SU-DHL-6 (cell line): ENCODE measurements around the gene LPGAT1.

Source experiments
- H2AFZ ChIP-seq: fragments of 200-600 bp; sonication (generic); 2 replicates; pipeline ENCODE4 v1.6.1; 2014; ENCODE audit warnings: low read depth, mild to moderate bottlenecking, moderate library complexity, mixed read lengths, antibody characterized with exemption, low read length; ENCODE audit not compliant: severe bottlenecking
- H3F3A ChIP-seq: fragments of 200-600 bp; shearing (Covaris generic); 2 replicates; pipeline ENCODE4 v1.6.0; 2016; ENCODE audit warnings: antibody characterized with exemption, mild to moderate bottlenecking; ENCODE audit not compliant: insufficient read depth
- H3K27ac ChIP-seq: fragments of 200-600 bp; sonication (generic); 2 replicates; pipeline ENCODE4 v1.5.1; 2016; ENCODE audit warnings: low read depth, mild to moderate bottlenecking, low read length, moderate library complexity, mixed read lengths
- H3K27me3 ChIP-seq: fragments of 200-600 bp; sonication (generic), shearing (Covaris generic); 2 replicates; pipeline ENCODE4 v1.6.0; 2014; ENCODE audit warnings: mild to moderate bottlenecking, low read length
- H3K36me3 ChIP-seq: fragments of 200-600 bp; sonication (generic); 2 replicates; pipeline ENCODE4 v1.6.1; 2014; ENCODE audit warnings: mild to moderate bottlenecking, low read length, mixed read lengths
- H3K4me2 ChIP-seq: fragments of 300-600, 200-600 bp; shearing (Covaris generic), sonication (generic); 2 replicates; pipeline ENCODE4 v1.6.0; 2014; ENCODE audit warnings: low read length, low read depth, mild to moderate bottlenecking; ENCODE audit not compliant: poor library complexity, severe bottlenecking
- H3K4me3 ChIP-seq: fragments of 200-600 bp; sonication (generic); 2 replicates; pipeline ENCODE4 v1.5.1; 2014; ENCODE audit warnings: antibody characterized with exemption, low read length, mild to moderate bottlenecking, mixed read lengths; ENCODE audit not compliant: insufficient read depth, poor library complexity, severe bottlenecking
- H3K79me2 ChIP-seq: fragments of 200-600 bp; sonication (generic); 2 replicates; pipeline ENCODE4 v1.6.1; 2014; ENCODE audit warnings: mild to moderate bottlenecking, low read length, moderate library complexity; ENCODE audit not compliant: insufficient read depth
- H3K9ac ChIP-seq: fragments of 200-600 bp; sonication (generic); 2 replicates; pipeline ENCODE4 v1.7.0; 2014; ENCODE audit warnings: mild to moderate bottlenecking, low read length
- H3K9me2 ChIP-seq: fragments of 200-600 bp; sonication (generic); replicated peaks from 2 replicates; pipeline ENCODE4 v1.6.1; 2014; ENCODE audit warnings: low read length; ENCODE audit not compliant: insufficient read depth
- H3K9me3 ChIP-seq: fragments of 200-600 bp; sonication (generic); 2 replicates; pipeline ENCODE4 v1.6.1; 2014; ENCODE audit warnings: low read length, mixed read lengths; ENCODE audit not compliant: insufficient read depth
- H4K20me1 ChIP-seq: fragments of 200-600 bp; sonication (generic); 2 replicates; pipeline ENCODE4 v1.6.1; 2014; ENCODE audit warnings: low read depth, mild to moderate bottlenecking, antibody characterized with exemption, low read length, moderate library complexity, mixed read lengths
- CTCF ChIP-seq: fragments of 200-600 bp; sonication (generic); IDR thresholded peaks from one replicate; pipeline ENCODE4 v1.5.1; 2017; ENCODE audit warnings: antibody characterized with exemption, mild to moderate bottlenecking, low read length, moderate library complexity; ENCODE audit not compliant: insufficient read depth, poor library complexity, severe bottlenecking
- EZH2phosphoT487 ChIP-seq: fragments of 200-600 bp; sonication (generic), shearing (Covaris generic); conservative IDR thresholded peaks from 2 replicates; pipeline ENCODE4 v1.6.1; 2018; ENCODE audit warnings: mild to moderate bottlenecking, antibody characterized with exemption, low read length, moderate library complexity, mixed read lengths

LPGAT1 gene

DNA sequence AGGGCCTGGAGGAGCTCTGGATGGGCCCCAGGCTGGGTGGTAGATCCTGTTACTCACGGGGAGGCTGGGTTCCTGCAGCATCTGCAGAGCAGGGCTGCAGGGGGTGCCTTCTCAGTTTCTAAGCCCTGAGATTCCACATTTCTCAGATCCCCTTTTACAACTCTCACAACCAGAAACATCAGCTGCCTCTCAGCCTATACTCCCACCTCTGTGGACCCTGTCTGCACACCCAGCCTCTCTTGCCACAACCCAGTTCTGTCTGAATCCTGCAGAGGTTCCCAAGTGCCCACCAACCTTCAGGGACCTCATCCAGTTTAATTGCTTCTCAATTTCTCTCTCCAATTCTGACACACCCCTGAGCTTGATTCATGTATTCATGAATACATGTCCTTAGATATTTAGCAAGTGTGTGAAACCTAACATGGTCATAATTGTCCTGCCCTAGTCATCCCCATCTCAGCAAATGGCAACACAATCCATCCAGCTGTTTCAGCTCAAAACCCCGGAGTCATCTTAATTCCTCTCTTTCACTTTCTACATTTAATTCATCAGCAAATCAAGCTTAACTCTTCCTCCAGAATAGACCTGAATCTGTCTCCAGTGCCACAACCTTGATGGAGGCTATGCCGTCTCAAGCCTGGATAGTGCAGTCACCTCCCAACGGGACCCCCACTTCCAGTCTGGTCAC lies 98.1 kb downstream of the LPGAT1 start:
- no peak for TF ChIP-seq EZH2phosphoT487
- no peak for TF ChIP-seq CTCF
- H3K9me3 ChIP-seq = no peaks in the 10 kb centered on the region
- no peak overlapping the region for H3K27ac ChIP-seq
- no peak overlapping the region for H3K4me2 ChIP-seq
- no peak overlapping the region for H3K4me3 ChIP-seq
- H3K27me3 ChIP-seq = no peaks in the 10 kb centered on the region
- no peaks in the 10 kb centered on the region for H3F3A ChIP-seq
- no peaks in the 10 kb centered on the region for H4K20me1 ChIP-seq
- no peaks in the 10 kb centered on the region for H3K36me3 ChIP-seq
- no peak overlapping the region for H3K9ac ChIP-seq
- no peaks in the 10 kb centered on the region for H3K9me2 ChIP-seq
- H2AFZ ChIP-seq = no peak overlapping the region
- no peaks in the 10 kb centered on the region for H3K79me2 ChIP-seq

- no peak overlapping the region for H2AFZ ChIP-seq
Observed at GRCh38 chr1:211731456-211732292, 98.9 kb downstream of the LPGAT1 start.

DNA sequence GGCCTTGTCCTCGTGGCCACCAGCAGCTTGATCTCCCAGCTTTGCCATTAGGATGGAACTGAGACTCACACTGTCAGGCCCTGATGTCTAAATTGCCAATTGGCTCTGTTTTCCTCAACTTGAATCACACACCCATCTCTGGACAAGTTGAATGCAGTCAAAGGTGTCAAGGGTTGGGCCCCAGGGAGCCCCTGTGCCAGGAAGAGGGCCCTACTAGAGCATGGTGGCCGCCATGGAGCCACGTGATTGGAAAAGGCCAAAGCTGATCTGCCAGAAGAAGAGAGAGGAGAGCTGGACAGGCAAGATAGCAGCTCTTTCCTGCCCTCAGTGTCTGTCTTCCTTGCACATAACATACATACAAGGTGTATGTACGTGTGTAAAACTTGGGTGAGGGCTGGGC lies 100.2 kb downstream of the LPGAT1 start:
- H3K36me3 ChIP-seq = no peaks in the 10 kb centered on the region
- no peak overlapping the region for H2AFZ ChIP-seq
- no peaks in the 10 kb centered on the region for H3K79me2 ChIP-seq
- TF ChIP-seq CTCF (no peak), EZH2phosphoT487 (no peak)
- H3F3A ChIP-seq = no peaks in the 10 kb centered on the region
- no peaks in the 10 kb centered on the region for H3K9me2 ChIP-seq
- no peak overlapping the region for H3K27ac ChIP-seq
- no peaks in the 10 kb centered on the region for H3K9me3 ChIP-seq
- H3K4me3 ChIP-seq = no peak overlapping the region
- no peak overlapping the region for H3K9ac ChIP-seq
- H3K4me2 ChIP-seq = no peak overlapping the region
- no peaks in the 10 kb centered on the region for H4K20me1 ChIP-seq
- no peaks in the 10 kb centered on the region for H3K27me3 ChIP-seq

More at GRCh38 chr1:211731456-211732292, 98.9 kb downstream of the LPGAT1 start:
- Histone ChIP-seq H3K9me2 (no peaks in the 10 kb centered on the region), H3K27ac (no peak overlapping the region), H3K9me3 (no peaks in the 10 kb centered on the region), H3K36me3 (no peaks in the 10 kb centered on the region), H3K27me3 (no peaks in the 10 kb centered on the region), H3K79me2 (no peaks in the 10 kb centered on the region), H3K4me2 (no peak overlapping the region), H3K4me3 (no peak overlapping the region), H3K9ac (no peak overlapping the region), H3F3A (no peaks in the 10 kb centered on the region), H4K20me1 (no peaks in the 10 kb centered on the region)
- TF ChIP-seq CTCF = no peak
- TF ChIP-seq EZH2phosphoT487 = no peak
